Smooth muscle cell of the brain vasculature (primary cell): ENCODE results near the gene PRSS12.
"Not testable (repeated sequence)": the region's sequence is repeated elsewhere in the genome, so short reads cannot be mapped to it uniquely, and the experiment has no call there.

Experiments
- DNase-seq: peaks from one replicate; pipeline ENCODE4 v3.0.0-alpha.2; 2012; ENCODE audit warnings: low read depth, low spot score

Gene PRSS12, protein sequence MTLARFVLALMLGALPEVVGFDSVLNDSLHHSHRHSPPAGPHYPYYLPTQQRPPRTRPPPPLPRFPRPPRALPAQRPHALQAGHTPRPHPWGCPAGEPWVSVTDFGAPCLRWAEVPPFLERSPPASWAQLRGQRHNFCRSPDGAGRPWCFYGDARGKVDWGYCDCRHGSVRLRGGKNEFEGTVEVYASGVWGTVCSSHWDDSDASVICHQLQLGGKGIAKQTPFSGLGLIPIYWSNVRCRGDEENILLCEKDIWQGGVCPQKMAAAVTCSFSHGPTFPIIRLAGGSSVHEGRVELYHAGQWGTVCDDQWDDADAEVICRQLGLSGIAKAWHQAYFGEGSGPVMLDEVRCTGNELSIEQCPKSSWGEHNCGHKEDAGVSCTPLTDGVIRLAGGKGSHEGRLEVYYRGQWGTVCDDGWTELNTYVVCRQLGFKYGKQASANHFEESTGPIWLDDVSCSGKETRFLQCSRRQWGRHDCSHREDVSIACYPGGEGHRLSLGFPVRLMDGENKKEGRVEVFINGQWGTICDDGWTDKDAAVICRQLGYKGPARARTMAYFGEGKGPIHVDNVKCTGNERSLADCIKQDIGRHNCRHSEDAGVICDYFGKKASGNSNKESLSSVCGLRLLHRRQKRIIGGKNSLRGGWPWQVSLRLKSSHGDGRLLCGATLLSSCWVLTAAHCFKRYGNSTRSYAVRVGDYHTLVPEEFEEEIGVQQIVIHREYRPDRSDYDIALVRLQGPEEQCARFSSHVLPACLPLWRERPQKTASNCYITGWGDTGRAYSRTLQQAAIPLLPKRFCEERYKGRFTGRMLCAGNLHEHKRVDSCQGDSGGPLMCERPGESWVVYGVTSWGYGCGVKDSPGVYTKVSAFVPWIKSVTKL

DNA sequence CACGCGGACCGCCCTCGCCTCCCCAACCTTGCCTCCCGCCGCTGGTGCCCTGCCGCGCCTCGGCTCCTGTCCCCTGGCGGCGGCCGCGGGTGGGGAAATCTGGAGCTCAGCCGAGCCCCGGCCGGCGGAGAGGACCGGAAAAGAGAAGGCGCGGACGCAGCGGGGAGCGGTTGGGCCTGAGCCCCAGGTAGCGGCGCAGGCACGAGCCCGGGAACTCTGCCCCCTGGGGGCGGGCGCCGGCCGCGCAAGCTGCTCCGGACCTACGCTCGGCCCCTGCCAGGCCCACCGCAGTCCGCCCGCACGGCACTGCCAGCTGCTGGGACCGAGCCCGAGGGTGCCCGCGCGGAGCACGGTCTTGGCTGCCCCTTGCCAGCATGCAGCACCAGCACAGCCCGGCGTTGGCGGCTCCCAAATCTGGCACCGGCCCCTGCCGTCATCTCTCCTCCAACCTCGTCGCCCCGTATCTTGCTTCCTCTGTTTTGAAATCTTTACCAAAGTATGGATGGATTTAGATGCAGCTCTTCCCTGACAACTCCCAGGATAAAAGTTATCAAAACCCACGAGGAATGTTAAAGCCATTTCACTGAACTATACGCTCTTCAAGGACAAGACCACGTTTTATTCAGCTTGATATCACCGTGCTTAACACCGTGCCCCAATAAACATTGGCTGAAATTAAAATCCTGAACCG lies at the start of gene PRSS12:
TSS of gene PRSS12 (minus strand) at position 161 of the 691 bp plus-strand sequence. CDS start 283 bp downstream, outside the sequence.
- DNase-seq: no peak

DNA sequence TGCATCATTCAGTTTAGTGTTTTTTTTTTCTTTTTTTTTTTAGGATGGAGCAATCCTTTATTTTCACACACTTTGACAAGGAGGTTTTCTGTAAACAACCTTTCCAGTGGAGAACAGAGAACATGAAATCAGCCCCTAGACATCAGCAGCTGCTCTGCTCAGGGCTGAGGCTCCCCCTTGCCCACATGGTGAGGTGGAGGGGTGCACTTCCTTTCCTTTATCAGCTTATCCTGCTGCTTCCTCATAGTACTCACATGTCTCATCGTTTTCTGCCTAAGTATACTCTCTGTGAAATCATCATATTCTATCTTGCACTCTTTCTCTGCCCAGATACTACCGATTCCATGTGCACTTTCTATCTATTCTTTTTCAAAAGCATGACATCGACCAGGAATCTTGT lies 47.6 kb upstream of the PRSS12 start:
- DNase-seq: no peak

DNA sequence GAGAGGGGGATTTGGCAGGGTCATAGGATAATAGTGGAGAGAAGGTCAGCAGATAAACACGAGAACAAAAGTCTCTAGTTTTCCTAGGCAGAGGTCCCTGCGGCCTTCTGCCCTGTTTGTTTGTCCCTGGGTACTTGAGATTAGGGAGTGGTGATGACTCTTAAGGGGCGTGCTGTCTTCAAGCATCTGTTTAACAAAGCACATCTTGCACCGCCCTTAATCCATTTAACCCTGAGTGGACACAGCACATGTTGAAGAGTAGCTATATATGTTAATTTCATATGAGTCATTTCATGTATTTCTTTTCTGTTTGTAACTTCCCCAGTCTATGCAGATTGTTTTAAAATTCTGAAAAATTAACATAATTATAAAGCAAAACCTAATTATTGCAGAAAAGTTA lies 47.1 kb upstream of the PRSS12 start:
- DNase-seq: not testable (repeated sequence)

DNA sequence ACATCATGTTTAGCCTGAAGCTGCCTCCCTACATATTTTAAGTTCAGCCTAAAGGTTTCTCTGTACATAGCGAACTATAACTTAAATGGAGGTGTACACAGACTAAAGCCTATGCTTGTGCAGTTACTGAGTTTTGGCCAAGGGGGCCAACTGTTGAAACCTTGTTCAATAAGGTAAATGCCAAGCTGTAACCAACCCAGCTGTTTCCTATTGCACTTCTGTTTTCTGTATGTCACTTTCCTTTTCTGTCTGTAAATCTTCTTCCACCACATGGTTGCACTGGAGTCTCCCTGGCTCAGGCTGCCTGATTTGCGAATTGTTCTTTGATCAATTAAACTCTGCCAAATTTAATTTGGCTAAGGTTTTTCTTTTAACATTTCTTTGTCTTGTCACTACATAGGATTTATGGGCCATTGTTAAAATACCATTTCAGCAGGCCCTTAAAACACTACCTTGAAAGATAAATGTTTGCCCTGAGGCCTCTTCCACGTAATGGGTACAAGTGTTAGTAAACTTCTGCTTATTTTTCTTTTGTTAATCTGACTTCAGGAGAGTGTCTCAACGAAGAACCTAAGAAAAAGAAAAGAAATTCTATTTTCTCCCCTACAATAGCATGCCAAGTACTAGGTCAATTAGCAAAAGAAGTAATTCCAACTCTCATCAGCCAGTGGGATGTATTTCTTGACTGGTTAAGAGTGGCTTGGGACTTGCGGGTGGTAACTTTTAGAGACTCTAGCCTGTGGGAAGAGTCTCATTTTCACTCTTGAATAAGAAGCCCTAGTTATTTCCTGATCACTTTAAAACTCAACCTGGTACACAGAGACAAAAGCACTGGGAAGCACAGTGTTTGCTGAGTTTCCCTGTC lies 45.7 kb upstream of the PRSS12 start:
- no peak for DNase-seq

DNA sequence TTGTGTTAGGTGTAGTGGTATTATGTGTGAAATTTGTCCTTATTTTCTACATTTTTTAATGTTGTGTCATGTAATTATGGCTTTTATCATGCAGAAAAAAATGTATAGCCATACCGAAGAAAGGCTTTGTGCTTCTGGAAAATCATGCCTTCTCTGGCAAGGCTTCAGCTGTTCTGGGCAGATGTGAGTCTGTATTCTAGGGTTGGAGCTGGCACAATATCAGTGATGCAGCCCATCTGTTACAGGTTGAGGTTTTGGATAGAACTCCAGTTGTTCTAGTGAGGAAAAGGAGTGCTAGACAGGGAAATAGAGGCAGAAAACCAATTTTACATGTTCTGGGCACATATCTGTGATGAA lies 44.8 kb upstream of the PRSS12 start:
- no peak for DNase-seq

DNA sequence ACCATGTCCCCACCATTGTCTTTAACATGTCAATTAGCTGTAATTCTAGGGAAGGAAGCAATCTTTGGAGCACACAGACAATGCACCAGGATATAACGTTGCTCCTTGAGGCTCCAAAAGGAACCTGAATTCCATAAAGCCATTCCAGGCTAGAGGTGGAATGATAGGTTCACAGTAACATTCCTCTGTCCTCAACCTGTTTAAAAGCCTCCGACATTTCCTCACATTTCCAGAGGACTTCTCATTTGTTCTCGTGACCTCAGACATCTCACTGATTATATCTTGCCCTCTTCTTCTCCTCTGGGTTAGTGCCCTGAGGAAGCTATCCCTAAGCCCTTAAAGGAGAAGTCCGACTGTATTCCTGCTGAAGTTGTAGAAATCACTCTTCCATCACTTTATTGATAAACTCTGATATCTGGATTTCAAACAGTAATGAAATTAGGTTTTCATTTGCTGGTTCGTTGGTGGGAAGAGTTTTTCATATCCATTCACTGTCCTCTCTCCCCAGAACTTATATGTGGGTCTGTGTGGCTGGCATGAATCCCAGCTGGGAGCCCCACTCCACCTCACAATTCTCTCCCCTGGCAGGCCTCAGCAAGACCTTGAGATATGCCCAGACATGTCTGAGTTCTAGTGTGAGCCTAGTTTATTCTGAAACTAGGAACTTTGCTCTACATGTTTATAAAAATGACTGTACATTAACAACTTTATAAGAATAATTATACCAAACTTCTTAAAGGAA lies 44.2 kb upstream of the PRSS12 start:
- DNase-seq: no peak

DNA sequence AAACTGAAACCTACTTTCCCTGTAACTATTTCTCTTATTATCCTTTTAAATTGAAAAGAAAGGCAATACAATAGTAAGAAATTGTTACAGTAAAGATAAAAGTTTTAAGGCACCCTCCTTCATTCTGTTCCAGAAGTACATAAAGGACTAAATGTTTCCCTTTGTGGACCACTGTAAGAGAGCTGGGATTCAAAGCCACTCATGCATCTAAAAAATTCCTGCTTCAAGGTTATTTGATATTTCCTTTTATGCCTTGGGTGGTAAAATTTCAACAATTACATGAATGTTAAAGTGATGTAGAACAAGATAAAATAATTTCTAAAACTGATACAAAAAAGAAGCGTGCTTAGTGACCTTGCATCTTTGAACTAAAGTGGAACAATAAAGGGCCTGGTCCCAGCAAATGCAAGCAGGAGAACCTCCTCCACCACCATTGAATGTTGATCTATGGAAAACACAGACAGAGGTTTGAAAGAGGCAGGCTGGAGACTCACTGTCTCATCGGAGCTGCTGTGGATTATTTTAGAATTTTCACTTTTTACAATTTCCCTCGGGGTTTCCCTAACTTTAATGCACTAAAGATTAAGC lies 42.3 kb upstream of the PRSS12 start:
- no peak for DNase-seq

DNA sequence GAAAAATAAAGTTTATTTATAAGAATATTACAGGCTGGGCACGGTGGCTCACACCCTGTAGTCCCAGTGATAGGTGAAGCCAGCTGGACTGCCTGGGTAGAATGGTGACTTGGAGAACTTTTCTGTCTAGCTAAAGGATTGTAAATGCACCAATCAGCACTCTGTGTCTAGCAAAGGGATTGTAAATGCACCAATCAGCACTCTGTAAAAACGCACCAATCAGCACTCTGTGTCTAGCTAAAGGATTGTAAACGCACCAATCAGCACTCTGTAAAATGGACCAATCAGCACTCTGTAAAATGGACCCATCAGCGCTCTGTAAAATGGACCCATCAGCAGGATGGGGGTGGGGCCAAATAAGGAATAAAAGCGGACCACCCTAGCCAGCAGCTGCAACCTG lies 39.7 kb upstream of the PRSS12 start:
- DNase-seq: not testable (repeated sequence)

DNA sequence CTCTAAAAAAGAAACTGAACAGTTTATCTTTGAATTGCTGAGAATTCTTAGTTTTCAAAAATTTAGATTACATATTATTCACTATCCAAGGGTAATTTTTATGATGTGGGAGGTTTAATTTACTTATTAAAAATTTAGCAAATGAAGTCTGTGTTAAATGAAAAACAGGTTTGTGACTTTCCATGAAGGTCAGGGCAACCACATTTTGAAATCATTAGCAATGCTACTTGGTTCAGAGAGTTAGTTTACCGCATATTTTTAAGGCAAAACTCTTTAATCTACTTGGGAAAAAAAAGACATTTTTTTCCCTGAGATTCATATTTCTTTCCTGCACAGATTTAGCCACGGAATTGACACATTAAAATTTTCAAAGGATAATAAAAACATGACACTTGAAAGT lies 37.3 kb upstream of the PRSS12 start:
- no peak for DNase-seq

DNA sequence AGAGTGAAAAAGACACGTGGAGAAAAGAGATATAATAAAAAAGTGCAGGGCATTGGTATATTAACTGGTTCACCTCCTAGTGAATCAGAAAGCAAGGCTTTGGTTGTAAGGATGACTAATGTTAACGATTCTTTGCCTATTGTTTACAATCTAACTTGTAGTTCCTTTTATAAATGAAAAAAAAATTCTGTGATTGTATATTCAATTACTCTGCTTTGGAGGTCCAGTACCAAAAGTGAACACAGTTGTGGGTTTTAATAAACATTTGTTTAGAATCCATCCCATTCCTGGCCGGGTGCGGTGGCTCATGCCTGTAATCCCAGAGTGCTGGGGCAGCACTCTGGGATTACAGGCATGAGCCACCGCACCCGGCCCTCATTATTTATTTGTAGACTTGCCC lies 36.9 kb upstream of the PRSS12 start:
- DNase-seq: no peak

DNA sequence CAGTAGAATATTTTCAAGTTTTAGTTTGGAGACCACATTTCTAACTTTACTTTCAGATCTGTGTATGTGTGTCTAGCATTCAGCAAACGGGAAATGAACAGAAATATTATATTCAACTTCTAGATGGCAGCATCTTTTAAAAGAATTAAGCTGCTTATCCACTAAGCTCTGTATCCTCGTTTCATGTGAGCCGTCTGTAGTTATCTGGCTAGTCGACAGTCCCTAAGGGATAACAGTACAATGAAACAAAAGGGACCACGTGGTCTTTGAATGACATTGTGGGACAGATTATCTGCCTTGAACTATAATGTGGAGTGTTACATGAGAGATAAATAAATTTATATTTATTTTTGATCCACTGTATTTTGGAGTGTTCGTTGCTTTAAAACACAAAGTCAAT lies 35.8 kb upstream of the PRSS12 start:
- no peak for DNase-seq

DNA sequence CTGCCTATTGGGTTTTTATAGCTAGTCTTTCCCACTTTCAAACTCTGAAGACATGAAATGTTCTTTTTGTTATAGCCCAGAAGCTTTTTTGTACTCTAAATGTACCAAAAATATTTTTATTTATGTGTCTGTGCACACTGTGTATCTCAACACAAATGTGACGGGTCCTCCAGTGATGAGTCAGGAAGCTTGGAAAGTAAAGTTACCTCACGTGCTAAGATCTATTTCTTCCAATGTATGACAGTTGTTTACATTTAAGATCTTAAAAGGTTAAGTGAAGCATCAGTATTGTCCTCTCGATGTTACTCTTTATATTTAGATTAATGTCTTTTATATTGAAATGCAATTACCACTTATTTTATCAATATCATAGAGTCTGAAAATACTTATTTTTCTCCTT lies 29.1 kb upstream of the PRSS12 start:
- no peak for DNase-seq

DNA sequence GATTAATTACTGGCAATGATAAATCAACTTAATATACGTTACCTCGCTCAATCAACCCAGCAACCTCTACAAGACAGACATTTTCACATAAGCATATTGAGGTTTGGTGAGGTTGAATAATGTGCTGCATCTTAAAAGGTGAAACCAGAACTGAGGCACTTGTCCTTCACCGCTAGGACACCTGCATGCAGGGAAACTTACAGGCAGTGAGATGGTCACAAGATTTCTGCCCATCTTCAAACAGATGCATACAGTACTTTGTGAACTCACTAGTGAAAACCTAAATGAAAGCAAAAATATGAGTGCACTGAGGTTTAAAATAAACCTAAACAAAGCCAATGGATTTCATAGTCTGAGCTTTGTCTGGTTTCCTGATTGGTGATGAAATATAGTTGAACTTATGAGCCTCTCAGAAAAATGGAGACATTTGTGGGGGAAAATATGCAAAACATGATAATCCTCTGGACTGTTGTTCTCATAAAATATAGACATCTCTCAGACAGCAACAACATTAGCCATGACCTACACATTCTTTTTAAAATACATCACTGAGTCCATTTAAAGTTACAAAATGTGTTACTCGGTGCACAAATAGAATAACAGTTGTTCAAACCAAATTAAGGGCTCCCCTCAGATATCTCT lies 20.9 kb upstream of the PRSS12 start:
- no peak for DNase-seq

DNA sequence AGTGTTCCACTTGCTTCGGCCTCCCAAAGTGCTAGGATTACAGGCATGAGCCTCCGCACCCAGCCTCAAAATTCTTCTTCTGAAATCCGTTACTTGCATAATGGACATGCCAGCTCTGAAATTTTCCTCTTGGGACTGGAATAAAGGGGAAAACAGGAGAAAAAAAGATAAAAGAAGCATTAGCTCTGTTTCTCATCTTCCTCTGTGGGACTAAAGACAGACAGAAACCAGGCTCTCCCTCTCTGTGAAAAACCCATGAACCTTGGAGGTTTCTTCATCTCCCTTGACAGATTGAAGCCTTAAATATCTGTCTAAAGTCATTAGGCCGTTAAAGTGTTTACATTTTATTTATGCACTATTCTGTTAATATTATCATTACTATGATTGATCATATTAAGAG lies 19.4 kb upstream of the PRSS12 start:
- DNase-seq: no peak

DNA sequence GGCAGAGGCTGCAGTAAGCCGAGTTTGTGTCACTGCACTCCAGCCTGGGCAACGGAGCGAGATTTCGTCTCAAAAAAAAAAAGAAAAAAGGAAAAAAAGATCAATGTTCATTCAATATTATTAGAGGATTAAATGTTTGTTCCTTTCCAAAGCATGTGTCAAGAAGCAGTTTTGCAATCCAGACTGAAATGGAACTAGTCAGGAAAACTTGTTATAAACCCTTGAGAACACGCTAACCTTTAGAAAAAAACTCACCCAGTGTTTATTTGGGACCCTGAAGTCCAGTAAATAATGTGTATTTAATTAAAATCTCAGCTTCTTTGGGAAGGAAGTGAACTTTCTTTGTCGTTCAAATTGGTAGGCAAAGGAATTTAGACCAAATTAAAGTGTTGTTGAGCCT lies 16.4 kb upstream of the PRSS12 start:
- no peak for DNase-seq

DNA sequence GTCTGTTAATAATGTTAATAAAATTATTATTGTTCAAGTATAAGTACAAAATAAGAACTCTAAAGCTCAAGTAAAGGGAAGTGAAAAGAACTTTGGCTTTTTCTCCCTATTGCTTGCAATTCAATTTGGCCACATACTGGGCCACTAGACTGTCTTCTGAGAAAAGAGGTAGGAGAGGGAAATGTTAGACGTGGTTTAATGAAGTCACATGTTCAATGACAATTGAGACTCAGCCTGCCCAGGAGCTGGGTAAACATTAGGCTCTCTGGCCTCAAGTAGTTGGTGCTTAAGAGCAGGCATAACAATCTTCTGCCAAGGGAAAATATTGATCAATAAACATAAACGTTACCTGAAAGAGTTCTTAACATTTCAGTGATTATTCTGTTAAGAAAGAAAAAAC lies 15.1 kb upstream of the PRSS12 start:
- DNase-seq: no peak

DNA sequence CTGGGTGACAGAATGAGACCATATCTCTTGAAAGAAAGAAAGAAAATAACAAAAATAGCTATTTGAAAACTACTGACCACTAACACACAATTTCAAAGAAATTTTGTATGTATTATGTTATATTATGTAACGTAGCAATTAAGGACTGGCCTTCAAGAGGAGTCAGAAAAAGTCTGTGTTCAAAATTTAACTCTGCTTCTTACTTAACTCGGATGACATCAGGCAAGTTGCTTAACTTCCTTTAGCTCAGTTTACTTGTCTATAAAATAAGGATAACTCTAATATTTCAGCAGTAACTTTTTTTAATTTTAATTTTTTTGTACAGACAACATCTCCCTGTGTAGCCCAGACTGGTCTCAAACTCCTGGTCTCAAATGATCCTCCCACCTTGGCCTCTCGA lies 14.6 kb upstream of the PRSS12 start:
- DNase-seq: no peak

DNA sequence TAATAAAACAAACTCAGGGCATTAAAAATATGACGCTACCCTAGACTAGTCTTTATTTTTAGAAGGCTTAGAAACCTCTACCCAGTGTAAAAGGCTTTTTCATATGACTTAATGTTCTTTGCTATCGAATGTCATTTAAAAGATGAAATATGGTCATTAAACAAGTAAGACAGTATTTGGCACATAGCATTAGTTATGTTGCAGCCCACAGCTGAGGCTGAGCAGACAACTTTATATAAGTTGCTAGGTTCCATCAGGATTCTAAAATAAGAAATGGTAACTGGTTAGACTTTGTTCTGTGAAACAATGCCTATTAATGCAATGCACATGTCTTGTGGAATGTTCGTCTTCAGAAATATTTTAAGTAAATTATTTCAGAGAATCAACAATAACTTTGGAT lies 10.4 kb upstream of the PRSS12 start:
- no peak for DNase-seq

DNA sequence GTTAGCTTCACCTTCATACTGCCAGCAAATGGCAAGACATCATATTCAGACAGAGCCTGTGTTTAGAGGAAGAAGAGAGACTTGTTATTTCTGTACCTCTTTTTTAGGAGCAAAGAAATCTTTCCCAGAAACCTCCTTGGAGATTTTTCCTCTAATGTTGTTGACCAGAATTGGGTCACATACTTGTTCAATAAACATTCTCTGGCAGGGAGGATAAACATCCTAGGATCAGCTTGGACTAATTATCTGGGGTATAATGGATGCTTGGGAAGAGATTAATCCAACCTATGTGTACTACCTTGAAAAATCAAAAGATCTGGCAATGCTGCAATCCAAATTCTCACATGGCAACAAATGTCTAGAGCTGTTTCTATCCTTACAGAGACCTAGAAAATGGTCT lies 8.4 kb upstream of the PRSS12 start:
- no peak for DNase-seq

DNA sequence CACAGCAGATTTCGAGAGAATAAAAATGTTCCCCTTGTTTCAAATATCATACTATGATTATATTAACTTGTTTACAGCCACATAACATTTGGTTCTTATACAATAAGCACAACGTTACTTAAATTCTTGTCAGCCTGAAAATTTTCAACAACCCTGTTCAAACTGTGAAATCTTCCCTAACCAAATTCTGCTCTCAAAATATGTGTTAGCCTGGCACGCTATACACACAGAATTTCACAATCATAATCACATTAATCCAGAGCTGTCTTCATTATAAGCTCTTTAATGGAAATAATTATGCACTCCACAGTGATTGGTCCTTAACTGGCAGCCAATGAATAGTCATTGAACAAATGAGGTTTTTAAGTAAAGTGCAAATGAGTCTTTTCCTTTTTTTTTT lies 7.3 kb upstream of the PRSS12 start:
- no peak for DNase-seq
